CD4-positive, alpha-beta T cell treated with Interleukin-21 for 1 hour (primary cell): ENCODE results near the gene KAZN.

ENCODE experiments used
- DNase-seq: peaks from one replicate; pipeline ENCODE4 v3.0.0-alpha.2; 2020

The KAZN gene

GRCh38 chr1:14866911-14867612 is 268.6 kb downstream of the KAZN start:
- DNase-seq = no peak

GRCh38 chr1:14869187-14869586 is 270.7 kb downstream of the KAZN start:
- DNase-seq = no peak

GRCh38 chr1:14871218-14871970 is 272.9 kb downstream of the KAZN start:
- DNase-seq = no peak

GRCh38 chr1:14872762-14873161 is 274.3 kb downstream of the KAZN start:
- DNase-seq = no peak

DNA sequence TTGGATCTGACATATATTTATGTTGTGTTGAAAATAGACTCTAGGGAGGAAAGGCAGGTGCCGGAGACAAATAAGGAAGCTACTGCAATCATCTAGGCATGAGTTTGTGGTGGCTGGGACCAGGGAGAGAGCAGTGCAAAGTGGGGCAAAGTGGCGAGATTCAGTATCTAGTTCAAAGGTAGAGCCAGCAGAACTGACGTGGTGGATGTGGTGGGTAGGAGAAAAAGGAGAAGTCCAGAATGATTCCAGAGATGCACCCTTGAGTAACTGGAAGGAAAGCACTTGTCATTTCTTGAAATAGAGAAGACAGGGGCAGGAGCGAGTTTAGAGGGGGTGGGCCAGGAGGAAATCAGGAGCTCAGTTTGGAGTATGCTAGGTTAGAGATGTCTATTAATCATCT is 275.2 kb downstream of the KAZN start:
- no peak for DNase-seq

DNA sequence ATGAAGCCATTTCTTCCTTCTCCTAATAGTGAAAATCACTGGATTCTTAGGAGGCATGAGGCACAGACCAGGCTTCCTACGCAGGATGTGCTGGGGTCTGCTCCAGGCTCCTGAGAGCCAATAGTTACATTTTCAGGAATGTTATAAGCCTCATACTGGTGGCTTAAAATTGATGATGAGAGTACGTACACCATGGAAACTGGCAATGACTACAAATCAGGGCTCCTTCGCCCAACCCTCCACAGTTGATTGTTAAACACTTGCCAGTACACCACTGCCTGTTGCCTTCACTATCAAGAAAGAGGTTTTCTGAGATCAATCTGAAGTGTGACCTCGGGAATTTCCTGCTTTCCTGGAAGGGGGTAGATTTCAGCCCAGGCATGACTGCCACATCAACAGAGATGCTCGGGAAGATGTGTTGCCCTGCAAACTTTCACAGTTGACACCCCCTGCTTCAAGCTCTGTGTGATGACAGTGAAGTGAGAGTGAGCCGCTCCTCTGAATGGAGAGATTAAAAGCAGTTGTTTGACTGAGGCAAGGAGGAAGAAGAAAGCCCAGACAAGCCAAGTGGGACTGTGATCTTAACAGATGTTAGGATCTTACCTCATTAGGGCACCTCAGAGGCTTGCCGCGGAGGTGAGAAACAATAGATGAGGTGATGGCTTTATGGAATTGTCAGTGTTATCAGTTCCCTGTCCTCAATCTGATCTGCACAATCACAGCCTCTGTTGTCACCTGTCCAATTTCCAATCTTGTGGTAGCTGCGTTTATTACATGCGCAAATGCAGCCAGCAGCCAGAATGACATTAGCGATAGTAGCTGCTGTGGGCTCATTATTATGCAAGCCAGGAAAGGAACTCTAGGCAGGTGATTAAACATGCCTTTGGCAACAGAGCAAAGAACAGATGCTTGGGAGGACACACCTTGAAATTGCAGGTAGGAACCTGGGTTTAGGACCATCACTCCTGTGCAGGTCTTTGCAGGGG is 277.3 kb downstream of the KAZN start:
- no peak for DNase-seq

DNA sequence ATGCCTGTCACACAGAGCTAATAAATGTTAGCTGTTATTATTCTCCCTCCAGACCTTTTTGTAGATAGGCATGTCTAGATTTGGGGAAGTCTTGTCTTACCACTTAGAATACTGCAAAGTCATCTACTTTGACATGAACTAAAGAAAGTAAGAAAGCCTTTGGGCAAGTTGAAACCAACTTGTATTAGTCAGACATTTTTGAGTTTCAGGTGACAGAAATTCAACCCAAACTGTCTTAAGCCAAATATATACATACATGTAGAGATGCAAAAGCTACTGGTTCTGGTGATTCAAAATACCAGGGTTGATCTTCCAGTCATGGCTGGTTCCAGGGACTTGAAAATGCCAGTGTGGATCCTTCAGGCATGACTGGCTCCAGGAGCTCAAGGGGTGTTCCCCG is 278.3 kb downstream of the KAZN start:
- no peak for DNase-seq

DNA sequence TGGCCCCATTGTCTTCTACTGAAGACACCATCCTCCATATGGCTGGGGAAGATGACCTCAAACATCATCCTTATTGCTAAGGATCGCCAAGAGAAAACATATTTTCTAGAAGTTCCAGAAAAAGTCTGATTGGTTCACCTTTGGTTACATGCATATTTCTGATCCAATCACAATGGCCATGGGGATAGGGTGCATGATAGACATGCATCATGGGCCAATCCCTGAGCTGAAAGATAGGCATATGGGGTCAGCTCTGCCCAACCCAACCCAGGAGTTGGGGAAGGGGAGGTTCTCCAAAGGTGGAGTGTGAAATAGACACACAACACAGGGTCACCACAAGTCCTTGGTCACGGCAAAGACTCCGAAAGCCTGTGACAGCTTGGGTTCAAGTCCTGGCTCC is 278.7 kb downstream of the KAZN start:
- no peak for DNase-seq

- no peak for DNase-seq
These were observed 279.6 kb downstream of the KAZN start for GRCh38 chr1:14878124-14878523.

DNA sequence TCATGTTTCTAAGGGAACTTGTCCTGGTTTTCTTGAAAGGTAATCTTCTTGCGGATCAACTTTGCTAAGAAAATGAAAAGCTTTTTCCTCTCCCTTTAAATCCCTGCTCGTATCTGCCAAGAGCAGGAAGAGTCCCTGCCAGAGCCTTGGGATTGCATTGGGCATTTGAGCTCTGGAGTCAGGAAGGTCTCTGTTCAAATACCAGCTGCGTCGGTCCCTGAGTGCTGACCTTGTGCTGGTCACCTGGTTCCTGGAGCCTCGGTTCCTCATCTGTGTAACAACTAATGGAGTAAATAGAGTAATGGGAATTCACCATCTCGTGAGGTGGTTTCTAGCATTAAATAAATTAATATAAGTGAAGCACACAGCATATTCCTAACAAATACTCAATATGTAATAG is 280.5 kb downstream of the KAZN start:
- no peak for DNase-seq

DNA sequence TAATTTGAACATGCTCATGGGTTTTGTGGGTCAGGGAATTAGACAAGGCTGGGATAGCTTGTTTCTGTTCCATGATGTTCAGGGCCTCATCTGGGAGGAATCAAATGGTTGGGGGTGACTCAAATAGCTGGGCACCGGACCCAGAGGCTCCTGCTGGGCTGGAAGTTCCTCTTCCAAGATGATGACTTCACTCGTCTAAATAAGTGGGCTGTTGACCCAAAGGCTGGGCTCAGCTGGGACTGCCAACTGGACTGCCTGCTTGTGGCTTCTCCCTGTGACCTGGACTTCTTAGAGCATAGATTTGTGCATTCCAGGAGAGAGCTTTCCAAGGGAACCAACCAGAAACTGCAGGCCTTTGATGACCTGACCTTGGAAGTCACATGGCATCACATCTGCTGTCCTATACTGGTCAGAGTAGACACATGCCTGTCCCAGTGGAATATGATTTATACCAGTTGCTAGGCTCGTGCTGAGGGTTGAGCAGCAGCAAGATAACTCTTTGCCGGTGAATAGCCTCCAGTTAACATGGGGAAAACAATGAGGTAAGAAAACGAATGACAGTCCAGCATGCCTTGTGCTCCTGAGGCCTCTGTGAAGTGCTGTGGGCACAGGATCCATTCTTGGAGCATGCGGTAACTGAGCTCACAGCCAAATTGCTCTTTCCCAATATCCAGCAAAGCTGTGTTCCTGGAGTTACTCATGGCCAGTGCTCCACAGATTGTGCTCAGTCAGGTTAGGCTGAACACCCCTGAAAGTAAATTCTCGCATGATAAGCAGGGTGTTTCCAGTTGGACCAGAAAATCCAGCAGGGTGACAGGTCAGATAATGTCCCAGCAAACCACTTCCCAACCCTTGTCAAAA is 282.2 kb downstream of the KAZN start:
- no peak for DNase-seq

GRCh38 chr1:14881775-14882672 is 283.5 kb downstream of the KAZN start:
- no peak for DNase-seq

DNA sequence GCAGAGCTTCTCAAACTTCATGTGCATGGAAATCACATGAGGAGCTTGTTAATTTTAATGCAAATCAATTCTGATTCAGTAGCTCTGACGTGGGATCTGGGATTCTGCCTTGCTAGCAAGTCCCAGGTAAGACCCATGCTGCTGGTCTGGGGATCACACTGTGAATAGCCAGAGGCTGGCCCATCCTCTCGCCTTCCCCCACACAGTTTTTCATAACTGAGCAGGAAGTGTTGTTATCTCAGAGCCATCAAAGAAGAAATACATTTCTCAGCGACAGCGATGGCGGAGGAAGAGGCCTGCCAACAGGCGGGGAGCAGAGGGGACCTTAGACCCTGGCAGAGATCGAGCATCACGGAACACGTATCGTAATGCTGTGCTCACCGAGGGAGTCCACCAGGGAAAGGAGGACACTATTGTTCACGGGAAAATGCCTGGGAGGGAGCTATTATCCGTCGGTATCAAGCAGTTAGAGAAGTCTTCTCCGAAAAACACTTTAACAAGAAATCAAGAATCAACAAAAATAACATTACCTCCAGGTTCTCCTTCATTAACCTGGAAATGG is 286.2 kb downstream of the KAZN start:
- no peak for DNase-seq

- DNase-seq = no peak
These were observed 288.6 kb downstream of the KAZN start for GRCh38 chr1:14887044-14887566.

DNA sequence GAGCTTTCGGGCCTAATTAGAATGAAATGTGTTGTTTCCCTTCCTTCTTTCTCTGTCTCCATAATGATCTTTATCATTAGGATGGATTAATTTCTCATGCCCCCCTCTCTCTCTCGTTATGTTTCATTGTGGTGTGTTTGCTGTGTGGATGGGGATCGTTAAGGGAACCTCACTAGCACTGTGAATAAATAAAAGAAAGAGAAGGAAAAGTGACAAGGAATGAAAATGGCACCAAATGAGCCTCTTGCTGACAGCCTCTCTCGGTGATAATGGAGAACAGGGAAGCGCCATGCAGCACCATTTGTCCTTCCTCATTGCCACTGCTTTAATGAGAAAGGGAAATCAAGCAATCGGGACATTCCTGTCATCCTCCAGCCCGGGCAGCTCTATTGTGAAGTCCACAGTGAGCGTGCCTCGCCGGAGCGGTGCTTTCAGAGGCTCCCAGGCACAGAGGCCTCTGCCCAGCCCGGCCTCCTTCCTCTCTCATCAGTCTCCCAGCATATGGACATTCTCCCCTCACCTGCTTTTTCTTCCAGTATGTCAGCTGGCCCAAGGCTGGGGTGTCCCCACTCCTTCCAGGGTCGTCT is 289.4 kb downstream of the KAZN start:
- DNase-seq = no peak

- DNase-seq = no peak
These were observed 289.9 kb downstream of the KAZN start for GRCh38 chr1:14888374-14888773.

GRCh38 chr1:14889825-14890440 is 291.4 kb downstream of the KAZN start:
- no peak for DNase-seq

DNA sequence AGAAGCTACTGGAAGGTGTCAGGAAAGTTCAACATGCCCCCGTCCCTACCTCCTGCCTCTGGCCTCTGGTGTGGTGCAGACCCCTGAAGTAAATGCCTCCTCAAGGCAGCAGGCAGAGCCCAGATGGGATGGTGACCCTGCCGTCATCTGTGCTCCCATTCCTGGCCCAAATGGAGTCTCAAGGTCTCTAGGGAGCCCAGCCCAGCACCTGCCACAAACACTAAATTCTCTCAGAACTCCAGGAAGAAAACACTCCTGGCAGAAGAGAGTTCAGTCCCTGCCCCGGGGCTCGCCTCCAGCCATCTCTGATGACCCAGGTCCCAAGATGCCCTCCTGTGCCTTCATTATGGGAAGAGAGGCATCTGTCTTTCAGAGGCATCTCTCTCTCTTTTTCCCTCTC is 293.5 kb downstream of the KAZN start:
- DNase-seq = no peak

GRCh38 chr1:14894811-14895560 is 296.5 kb downstream of the KAZN start:
- DNase-seq = no peak
